NCI-H2107 (cell line): ENCODE data around the gene KCNH5.

ENCODE experiments used
- DNase-seq: peaks from one replicate; lab custom pipeline; 2025; lab: John Stamatoyannopoulos, UW

Gene KCNH5, protein sequence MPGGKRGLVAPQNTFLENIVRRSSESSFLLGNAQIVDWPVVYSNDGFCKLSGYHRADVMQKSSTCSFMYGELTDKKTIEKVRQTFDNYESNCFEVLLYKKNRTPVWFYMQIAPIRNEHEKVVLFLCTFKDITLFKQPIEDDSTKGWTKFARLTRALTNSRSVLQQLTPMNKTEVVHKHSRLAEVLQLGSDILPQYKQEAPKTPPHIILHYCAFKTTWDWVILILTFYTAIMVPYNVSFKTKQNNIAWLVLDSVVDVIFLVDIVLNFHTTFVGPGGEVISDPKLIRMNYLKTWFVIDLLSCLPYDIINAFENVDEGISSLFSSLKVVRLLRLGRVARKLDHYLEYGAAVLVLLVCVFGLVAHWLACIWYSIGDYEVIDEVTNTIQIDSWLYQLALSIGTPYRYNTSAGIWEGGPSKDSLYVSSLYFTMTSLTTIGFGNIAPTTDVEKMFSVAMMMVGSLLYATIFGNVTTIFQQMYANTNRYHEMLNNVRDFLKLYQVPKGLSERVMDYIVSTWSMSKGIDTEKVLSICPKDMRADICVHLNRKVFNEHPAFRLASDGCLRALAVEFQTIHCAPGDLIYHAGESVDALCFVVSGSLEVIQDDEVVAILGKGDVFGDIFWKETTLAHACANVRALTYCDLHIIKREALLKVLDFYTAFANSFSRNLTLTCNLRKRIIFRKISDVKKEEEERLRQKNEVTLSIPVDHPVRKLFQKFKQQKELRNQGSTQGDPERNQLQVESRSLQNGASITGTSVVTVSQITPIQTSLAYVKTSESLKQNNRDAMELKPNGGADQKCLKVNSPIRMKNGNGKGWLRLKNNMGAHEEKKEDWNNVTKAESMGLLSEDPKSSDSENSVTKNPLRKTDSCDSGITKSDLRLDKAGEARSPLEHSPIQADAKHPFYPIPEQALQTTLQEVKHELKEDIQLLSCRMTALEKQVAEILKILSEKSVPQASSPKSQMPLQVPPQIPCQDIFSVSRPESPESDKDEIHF

DNA sequence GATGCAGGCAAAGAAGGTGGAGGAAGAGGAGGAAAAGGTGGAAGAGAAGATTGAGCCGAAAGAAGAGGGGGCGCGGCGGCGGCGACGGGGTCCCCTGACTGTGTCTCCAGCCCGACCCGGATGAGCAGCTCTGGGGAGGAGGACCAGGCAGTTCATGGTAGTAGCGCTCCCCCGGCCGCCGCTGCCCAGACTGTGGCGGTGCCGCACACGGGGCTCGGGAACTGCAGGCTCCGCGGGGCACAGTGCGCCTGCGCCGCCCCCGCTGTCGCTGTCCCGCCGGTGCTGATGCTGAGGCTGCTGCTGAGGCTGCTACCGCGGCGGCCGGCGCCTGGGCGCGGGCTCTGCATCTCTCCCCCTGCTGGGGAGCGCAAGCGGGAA is at the start of gene KCNH5:
TSS of gene KCNH5 (minus strand) at position 225 of the 378 bp plus-strand sequence. CDS start 272 bp downstream, outside the sequence.
- DNase-seq: peak; percentile 41

DNA sequence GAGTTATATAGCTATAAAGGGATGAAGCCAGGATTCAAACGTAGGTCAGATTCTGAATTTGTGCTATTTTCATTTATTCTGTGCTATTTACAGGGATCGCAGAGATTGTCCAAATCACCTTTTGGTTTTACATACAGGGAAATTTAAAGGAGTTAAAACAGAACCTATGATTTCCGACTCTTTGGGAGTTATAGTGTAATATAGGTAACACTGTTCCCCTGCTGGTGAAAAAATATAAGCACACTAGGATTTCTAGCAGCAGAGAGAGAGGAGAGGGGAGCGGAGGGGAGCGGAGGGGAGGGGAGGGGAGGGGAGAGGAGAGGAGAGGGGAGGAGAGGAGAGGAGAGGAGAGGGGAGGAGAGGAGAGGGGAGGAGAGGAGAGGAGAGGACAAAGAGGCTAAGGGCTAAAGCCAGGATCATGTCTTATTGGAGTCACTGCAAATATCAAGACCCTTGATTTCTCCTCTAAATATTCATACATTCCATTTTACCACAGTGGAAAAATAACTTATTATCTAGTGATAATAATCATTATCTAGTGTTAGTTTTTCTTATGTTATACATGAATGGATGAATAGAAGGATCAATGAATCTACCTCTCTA is 46.2 kb upstream of the KCNH5 start:
- no peak for DNase-seq

DNA sequence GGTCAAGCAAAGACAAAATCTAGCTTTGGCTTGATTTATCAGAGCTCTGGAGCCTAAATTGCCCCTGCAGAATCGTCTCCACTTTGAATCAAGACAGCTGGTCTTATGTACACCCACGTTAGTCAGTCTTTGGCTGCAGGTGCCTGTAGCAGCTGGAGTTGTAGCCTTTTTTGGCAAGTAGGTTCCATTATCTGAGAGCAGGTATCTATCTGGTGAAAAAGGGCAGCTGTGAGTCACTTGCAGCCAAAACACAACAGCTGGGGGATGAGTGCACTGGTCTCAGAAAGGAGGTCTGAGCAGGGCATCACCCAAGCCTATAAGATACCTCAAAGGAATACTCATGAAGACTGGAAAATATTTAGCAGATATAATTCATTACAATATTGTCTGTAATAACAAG is 43.6 kb upstream of the KCNH5 start:
- no peak for DNase-seq

DNA sequence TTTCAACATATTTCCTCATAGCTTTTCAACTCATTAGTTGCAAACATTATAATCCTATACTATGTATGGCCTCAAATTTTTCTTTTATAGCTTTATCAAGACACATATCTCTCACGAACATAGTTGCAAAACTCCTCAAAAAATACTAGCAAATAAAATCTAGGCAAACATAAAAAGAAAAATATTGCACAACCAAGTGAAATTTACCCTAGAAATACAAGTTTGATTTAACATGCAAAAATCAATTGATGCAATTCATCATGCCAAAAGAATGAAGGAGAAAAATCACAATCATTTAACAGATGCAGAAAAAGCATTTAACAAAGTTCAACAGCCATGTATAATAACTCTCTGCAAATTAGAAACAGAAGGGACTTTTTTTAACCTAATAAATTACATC is 33.3 kb upstream of the KCNH5 start:
- DNase-seq: no peak

DNA sequence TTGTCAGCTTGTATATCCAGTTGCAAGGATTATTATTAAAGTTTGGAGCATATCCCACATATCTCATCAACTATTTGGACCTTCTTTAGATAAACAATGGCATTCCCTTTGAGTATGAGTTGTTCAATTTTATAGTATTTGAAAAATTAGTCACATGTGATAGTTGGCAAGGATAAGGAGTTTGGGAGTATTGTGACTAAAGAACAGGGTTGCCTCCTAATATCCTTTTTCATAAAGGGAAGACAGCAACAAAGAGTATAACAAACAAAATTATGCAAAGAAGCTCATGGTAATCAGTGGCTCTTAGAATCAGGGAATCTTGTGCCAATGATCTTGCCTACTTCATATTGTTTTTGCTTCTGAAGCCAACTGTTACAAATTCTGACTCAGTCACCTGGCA is 31.2 kb upstream of the KCNH5 start:
- no peak for DNase-seq

DNA sequence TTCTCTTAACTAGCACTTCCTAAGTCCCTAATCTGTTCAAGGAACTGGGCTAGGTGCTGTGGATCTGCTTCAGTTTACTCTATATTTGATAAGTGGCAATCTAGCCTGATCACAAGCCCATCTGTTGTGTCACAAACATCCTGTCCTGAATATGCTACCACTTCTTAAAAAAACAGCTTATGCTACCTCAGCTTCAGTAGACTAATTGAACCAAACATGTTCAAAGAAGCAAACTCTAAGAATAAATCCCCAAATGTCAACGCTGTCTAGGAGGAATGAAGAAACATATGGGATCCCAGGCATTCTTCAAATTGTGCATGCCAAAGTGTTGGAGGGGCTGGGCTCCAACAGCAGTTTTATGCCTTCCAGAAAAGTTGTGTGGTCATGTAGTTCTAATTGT is 10.4 kb upstream of the KCNH5 start:
- no peak for DNase-seq

DNA sequence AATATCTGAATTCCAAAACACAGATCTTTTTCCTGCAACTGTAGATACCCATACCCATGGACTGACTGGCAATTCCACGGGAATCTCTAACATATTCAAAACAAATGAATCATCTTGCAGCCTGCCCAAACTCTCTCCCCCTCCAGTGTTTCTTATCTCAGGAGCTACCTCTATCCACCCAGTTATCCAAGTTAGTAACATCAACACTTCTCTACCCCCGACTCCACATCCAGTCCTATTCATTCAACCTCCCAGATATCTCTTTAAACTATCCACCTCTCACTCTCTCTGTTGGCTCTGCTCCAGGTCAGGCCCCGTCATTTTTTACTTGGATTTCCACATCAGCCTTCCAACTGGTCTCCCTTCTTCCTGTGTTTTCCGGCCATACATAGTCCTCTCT is 6.7 kb upstream of the KCNH5 start:
- no peak for DNase-seq

DNA sequence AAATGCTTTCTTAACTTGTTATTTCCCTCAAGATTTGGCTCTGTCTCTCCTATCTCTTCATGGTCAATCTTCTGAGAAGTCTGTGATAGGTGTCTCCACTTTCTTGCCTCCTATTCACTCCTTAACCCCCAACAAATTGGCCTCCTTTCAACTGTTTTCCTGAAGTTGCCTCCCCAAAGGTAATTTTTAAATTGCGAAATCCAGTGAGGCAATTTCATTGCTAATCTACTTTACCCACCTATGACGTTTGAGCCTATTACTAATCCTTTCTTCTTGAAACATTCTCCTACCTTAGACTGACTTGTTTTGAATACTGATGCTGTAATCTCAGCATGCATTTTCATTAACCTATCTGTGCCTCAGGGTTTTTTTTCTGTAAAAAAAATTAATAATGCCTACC is 6.0 kb upstream of the KCNH5 start:
- DNase-seq: no peak

DNA sequence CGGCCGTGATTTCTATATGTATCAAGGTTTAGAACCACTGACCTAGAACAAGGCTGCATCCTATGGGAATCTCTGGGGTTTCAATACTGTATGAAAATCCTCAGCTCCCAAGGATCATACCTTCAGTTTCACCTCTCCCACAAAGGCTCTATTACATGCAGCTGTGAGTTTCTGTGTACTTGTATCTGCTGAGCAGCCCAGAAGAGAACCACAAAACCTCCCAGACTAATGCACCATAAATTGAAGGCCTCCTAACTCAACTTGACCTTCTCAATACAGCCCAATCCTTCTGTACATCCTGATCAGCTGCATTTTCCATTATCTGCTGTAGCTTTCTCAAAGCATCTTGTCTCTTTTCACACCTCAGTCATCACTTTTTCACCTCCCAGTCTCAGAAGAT is 5.4 kb upstream of the KCNH5 start:
- DNase-seq: no peak

DNA sequence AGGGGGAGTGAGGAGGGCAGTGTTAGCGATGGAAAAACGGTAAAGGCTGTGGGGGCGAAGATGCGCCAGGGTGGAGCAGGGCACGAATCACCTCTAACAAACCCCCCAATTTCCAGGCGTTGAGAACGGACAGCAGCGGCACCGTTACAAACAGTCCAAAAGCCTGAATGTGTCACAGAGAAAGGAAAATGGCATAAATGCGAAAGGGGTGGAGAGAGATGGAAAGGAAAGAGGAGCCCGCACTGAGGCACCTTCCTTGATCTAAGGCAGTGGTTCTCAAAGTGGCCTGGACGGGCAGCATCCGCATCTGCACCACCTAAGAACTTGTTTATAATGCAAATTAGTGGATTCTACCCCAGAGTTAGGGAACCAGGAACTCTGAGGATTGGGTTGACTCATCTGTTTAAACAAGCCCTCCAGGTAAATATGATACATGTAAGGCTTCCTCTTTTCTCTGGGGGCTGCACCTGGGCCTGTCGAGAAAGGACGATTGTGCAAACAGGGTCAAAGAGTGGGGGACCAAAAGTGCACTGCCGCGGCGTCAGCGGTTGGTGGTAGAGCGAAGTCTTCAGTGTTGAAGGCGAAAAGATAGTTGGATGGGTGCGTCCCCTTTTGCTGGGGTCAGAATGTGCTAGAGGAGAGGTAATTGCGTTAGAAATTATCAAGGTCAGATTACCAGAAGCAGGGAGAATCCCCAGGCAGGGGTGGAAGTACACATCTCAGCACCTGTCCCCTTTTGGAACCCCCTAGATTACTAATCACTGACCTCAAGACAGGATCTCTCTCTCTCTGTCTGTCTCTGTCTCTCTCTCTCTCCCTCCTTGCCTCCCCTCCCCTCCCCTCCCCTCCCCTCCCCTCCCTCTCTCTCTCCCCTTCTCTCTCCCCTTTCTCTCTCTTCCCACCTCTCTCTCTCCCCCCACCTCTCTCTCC is 1.3 kb upstream of the KCNH5 start:
- peak; percentile 53 for DNase-seq

DNA sequence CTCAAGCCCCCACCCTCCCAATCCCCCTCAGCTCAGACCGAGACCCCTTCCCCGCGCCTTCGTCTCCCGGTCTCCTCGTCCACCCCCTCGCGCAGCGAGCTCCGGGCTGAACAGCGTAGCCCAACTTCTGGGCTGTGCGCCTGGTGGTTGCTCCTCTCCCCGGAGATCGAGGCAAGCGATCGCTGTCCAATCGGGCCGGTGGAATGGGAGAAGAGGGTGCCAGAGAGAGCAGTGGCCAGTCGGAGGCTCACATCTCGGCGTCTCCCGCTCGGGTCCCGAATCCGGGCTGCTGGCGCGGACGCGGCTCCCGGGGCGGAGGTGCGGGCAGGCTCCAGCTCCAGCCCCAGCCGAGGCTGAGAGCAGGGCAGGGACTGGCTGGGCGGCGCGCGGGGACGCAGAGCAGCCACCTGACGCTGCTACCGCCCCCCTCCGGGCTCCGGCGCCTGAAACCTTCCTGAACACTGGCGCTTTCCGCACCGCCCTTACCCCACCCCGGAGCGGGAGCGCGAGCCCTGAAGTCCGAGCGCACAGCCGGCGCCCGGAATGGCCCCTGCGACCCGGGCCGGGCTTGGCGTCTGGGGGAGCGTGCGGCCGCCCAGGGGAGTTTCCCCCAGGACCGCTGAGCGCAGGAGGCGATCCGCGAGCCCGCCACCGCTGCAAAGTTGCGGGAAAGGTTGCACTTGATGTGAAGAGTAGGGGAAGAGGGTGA is 508 bp upstream of the KCNH5 start:
- DNase-seq: peak; percentile 64

DNA sequence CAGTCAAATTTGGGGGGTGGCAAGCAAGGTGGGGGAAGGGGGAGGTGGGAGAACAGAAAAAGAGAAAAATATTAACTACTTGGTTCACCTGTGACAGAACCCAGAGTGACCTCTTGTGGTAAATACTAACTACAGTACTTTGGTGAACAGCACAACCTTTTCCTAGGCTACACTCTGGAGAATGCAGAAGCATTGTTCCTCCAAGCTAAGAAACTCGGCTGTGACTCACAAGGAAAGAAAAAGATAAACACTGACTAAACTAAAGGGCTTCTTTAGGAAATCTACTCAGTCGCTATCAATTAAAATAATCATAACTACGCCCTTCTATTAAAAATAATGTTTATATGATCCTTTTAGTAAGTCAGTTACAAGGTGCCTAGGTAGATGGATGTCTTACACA is 5.4 kb downstream of the KCNH5 start:
- peak; percentile 21 for DNase-seq

DNA sequence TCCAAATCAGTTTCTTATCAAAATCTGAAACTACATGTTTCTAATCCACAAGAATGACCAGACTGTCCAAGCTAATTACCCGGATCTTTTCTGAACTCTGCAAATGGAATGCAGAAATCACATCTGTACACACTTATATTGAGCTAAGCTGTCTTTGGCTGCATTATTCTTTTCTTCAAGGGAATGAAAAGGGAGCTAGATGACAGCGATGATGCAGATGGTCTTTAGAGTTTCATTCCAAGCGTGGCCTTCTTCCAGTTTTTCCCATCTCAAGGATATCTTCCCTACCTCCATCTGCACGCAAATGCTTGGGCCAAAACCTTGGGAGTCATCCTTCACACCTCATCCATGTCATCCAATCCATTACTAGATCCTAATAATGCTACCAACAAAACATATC is 12.6 kb downstream of the KCNH5 start:
- DNase-seq: no peak

DNA sequence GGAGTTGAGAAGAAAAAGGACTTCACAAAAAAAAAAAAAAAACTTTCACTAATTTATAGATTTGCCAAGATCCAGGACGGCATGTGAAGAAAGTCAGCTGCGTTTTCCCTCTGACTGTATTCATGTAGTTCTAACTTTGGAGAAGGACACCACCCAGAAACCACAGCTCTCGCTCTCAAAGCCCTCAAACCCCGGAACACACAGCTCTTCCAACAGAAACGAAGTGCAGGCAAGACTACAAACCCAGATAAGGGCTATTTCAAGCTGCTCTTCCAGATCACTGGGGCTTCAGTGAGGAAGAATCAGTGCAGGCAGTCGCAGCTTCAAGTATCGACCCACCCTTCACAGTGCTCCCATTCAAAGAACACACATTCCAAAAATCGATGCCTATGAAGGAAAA is 13.2 kb downstream of the KCNH5 start:
- DNase-seq: no peak

DNA sequence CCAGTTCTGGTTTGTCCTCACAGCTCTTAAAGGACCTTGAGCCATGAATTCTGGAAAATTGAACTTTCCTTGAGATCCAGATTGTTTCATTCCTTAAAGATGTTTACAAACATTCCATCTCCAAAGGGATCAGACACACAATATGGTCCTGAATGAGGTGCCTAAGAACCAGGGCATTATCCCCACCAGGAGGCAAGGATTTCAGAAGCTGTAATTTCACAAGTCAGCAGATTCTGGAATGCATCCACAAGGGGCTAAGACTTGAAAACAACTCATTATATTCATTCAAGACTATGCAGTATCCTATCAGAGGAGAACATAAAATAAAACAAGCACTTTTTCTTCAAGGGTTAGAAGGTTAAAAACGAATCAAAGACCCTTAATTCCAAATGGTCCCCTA is 15.1 kb downstream of the KCNH5 start:
- DNase-seq: no peak

DNA sequence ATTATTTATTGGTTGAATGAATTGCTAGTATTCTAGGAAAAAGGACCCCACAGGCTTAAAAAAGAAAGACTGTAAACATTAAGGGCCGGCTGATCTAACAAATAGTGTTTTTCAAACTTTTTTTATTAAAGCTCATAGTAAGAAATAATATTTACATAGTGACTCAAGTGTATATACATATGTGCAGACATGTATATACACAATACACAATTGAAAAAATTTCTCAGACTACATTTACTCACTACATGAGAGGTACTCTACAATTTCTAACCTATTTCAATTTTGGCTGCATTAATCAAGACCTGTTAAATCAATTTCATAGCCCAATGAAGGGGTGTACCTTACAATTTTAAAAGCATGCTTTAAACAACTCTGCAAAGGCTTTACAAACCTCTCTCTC is 17.5 kb downstream of the KCNH5 start:
- DNase-seq: no peak

DNA sequence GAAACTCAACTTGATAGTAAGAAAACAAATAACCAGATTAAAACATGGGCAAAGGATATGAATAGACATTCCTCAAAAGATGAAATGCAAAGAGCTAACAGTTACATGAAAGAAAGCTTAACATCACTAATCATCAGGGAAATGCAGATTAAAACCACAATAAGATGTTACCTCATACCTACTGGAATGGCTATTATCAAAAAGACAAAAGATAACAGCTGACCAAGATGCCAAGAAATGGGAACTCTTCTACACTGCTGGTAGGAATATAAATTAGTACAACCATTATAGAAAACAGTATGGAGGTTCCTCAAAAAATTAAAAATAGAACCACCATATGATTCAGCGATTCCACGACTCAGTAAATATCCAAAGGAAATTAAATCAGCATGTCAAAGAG is 18.8 kb downstream of the KCNH5 start:
- no peak for DNase-seq

DNA sequence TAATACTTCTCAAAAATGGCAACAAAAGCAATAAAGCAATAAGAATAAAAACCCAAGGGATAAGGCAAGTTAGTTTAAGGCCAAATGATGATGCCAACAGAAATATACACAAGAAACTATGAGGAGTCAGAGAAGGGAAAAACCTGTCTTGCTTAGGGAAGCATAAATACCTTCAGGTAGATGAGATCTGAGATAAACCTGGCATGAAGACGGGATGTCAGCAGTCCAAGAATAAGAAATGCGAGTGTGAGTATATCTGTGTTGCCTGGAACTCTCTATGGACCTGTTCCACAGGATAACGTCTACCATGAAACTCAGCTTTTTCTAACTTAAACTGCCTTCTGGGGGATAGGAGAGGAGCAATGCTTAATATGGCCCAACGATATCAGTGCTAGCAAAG is 30.6 kb downstream of the KCNH5 start:
- DNase-seq: no peak

DNA sequence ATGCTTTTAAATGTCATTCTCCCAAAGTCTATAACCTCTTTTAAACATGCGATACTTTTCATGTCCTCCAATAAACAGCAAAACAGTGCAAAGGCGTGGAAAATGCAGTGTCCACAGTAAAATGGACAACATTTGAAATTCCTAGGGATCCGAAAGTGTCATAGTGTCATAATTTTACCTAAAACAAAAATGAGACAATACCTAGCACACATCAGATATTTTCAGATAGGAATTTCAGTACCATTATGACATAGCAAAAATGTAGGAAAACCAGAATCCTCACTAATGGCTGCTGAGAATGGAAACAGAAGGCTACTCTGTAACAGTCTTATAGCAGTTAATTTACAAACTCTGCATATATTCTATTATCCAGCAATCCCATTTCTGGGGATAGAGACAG is 33.1 kb downstream of the KCNH5 start:
- no peak for DNase-seq

DNA sequence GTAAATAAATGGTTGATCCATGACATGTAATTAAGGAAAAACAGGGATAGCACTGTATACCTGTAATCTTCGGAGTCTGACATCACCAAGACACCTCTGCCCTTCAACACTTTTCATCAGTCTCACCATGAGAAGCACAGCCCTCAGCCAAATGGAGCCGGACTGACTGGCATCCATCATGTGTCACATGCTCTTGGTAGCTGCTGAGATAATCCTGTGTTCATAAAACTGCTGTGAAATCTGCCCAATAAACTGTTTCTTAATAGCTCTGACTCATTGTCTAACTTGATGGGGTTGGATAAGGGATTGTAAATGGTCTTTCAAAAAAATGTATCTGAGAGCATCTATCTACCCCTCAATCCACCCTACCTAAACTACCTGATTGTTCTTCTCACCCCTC is 33.6 kb downstream of the KCNH5 start:
- DNase-seq: no peak

DNA sequence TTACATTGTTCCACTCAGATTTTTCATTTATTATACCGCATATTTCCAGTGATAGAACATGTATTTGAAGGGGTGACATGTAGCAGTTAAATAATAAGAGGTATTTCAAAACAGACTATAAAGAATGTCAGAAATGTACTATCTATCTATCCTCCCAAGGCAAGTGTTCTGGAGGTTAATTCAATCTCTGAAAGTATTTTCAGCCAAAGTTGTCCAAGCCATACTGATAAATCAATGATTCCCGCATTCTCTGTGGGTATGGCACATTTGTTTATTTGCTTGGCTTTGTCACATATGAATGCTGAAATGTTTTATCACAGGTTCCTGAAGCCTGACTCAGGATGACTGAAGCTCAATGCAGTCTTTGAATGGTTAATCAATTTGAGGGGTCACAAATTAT is 35.8 kb downstream of the KCNH5 start:
- no peak for DNase-seq
